Kidney (tissue), 14 donors: ENCODE results near the gene USF2. TPM values are rescaled to one million over a fixed set of nuclear protein-coding genes. Genes with fewer than 3 reads are reported as not detected.

Source experiments
- DNase-seq, 5 donors: peaks; one replicate each; pipeline ENCODE4 v3.0.0-alpha.2; 2013 to 2020
- FAIRE-seq: peaks from 2 replicates; lab custom pipeline; 2012; peaks lifted over from hg19 to GRCh38; lab: Jason Lieb, UNC
- H3K27ac ChIP-seq, 2 donors: one replicate each; pipeline ENCODE4 v1.7.0; 2013; ENCODE audit warnings: low read depth in 2 of 2, low read length in 2 of 2, inconsistent platforms in 1 of 2
- H3K27me3 ChIP-seq: one replicate; pipeline ENCODE4 v1.7.1; 2013; ENCODE audit warnings: low read length, inconsistent platforms; ENCODE audit not compliant: control insufficient read depth, insufficient read depth
- H3K36me3 ChIP-seq, 3 donors: one replicate each; pipeline versions ENCODE4 v1.7.0 to v1.7.1; 2013; ENCODE audit warnings: low read length in 3 of 3, control low read depth in 1 of 3, inconsistent platforms in 1 of 3; ENCODE audit not compliant: insufficient read depth in 3 of 3, control insufficient read depth in 2 of 3
- H3K4me1 ChIP-seq, 3 donors: one replicate each; pipeline versions ENCODE4 v1.7.0 to v1.7.1; 2013; ENCODE audit warnings: low read length in 3 of 3, inconsistent platforms in 1 of 3, low read depth in 1 of 3; ENCODE audit not compliant: control insufficient read depth in 2 of 3, insufficient read depth in 2 of 3
- H3K4me3 ChIP-seq, 3 donors: one replicate each; pipeline versions ENCODE4 v1.7.0 to v1.8.1; 2013; ENCODE audit warnings: low read length in 3 of 3, control low read depth in 1 of 3, inconsistent platforms in 1 of 3
- H3K9ac ChIP-seq, 3 donors: one replicate each; pipeline versions ENCODE4 v1.7.0 to v1.7.1; 2013; ENCODE audit warnings: low read length in 3 of 3, control low read depth in 1 of 3, inconsistent platforms in 1 of 3
- H3K9me3 ChIP-seq, 3 donors: one replicate each; pipeline versions ENCODE4 v1.7.0 to v1.7.1; 2013; ENCODE audit warnings: low read length in 3 of 3, control low read depth in 1 of 3, inconsistent platforms in 1 of 3; ENCODE audit not compliant: control insufficient read depth in 2 of 3, insufficient read depth in 1 of 3
- CTCF ChIP-seq: IDR thresholded peaks from 3 replicates; pipeline ENCODE4 v1.5.1; 2012; ENCODE audit warnings: mild to moderate bottlenecking, moderate library complexity, borderline replicate concordance; ENCODE audit not compliant: insufficient read depth; ENCODE audit errors: extremely low read depth
- intact Hi-C: fragments of 100-400 bp; cut with DNase I; formaldehyde crosslinking; loops from one replicate; pipeline ENCODE4 v1.11.1; 2022
- polyA plus RNA-seq: library from polyadenylated mRNA; stranded (reverse); fragments of 350-450 nt; fragmentation: Illumina TruSeq; extraction: RNeasy Lipid Tissue Mini Kit (QIAGEN cat#74804); gene quantifications from one replicate; pipeline ENCODE4 v1.2.3, GENCODE V29; 2014; ENCODE audit warnings: low read depth, low replicate concordance; ENCODE audit not compliant: insufficient read depth
- total RNA-seq: library from RNA; stranded (reverse); fragmentation: NEBNext Ultra II Directional; extraction: Animal tissue kit (Norgen Biotek cat#: 25700); gene quantifications from one replicate; pipeline ENCODE4 v1.2.1, GENCODE V29; 2021
- donor health status: control.
- donor health status: control.
- donor health status: control.
- donor health status: control.
- donor health status: control.
- donor health status: DM: yes; HTN: yes; CAD: no.
- donor health status: Normal renal cell carcinoma (clear cell type).

Gene USF2
- total and polyA plus RNA-seq, 2 donors from 2014 or later, result 82.8 to 118 TPM

GRCh38 chr19:35269438-35270117 is 816 bp downstream of the USF2 start:
- peak overlapping the region in 1 of 3 donors; percentile 55 for H3K9ac ChIP-seq
- no peaks in the 10 kb centered on the region for H3K27me3 ChIP-seq
- H3K4me3 ChIP-seq, result peak overlapping the region; percentile 39 to 63 (median 57)
- peak overlapping the region; percentile 88 to 90 for H3K27ac ChIP-seq
- no peaks in the 10 kb centered on the region for H3K9me3 ChIP-seq
- H3K36me3 ChIP-seq, result peaks cover 6 to 29% (median 19%) of the 10 kb centered on the region in 3 donors
- DNase-seq, result peak; percentile 91 to 96 (median 95)
- peaks cover 0 to 18% (median 6%) of the 10 kb centered on the region in 3 donors for H3K4me1 ChIP-seq
- FAIRE-seq, result no peak
- intact Hi-C loops, result no loop called here
- peak; percentile 41 for TF ChIP-seq CTCF

GRCh38 chr19:35270381-35270811 is 1.6 kb downstream of the USF2 start:
- H3K9ac ChIP-seq, result peak overlapping the region in 1 of 3 donors; percentile 52
- H3K4me3 ChIP-seq, result peak overlapping the region in 2 of 3 donors; percentile 6 to 57
- H3K36me3 ChIP-seq, result peaks cover 6 to 29% (median 19%) of the 10 kb centered on the region in 3 donors
- DNase-seq, result peak in 1 of 5 donors; percentile 55
- no peaks in the 10 kb centered on the region for H3K27me3 ChIP-seq
- no peaks in the 10 kb centered on the region for H3K9me3 ChIP-seq
- no peak for TF ChIP-seq CTCF
- intact Hi-C loops, result no loop called here
- peaks cover 0 to 16% (median 6%) of the 10 kb centered on the region in 3 donors for H3K4me1 ChIP-seq
- FAIRE-seq, result no peak
- H3K27ac ChIP-seq, result no peak overlapping the region

- no peaks in the 10 kb centered on the region for H3K9me3 ChIP-seq
- no peak for TF ChIP-seq CTCF
- intact Hi-C loops, result no loop called here
- peaks cover 9 to 29% (median 19%) of the 10 kb centered on the region in 3 donors for H3K36me3 ChIP-seq
- no peak overlapping the region for H3K9ac ChIP-seq
- H3K4me3 ChIP-seq, result no peak overlapping the region
- FAIRE-seq (no peak), DNase-seq (peak in 2 of 5 donors; percentile 39 to 65)
- H3K4me1 ChIP-seq, result peaks cover 0 to 16% (median 6%) of the 10 kb centered on the region in 3 donors
- H3K27ac ChIP-seq, result no peak overlapping the region
- no peaks in the 10 kb centered on the region for H3K27me3 ChIP-seq
These were observed 2.8 kb downstream of the USF2 start for GRCh38 chr19:35271546-35271945.
